Measurements from ENCODE around the gene GALNT12. TPM values are rescaled to one million over a fixed set of nuclear protein-coding genes. Genes with fewer than 3 reads are reported as not detected.

Gene GALNT12
- total RNA-seq, 4 donors from 2014 or later = 12.4 to 22.4 (median 16.2) TPM

DNA sequence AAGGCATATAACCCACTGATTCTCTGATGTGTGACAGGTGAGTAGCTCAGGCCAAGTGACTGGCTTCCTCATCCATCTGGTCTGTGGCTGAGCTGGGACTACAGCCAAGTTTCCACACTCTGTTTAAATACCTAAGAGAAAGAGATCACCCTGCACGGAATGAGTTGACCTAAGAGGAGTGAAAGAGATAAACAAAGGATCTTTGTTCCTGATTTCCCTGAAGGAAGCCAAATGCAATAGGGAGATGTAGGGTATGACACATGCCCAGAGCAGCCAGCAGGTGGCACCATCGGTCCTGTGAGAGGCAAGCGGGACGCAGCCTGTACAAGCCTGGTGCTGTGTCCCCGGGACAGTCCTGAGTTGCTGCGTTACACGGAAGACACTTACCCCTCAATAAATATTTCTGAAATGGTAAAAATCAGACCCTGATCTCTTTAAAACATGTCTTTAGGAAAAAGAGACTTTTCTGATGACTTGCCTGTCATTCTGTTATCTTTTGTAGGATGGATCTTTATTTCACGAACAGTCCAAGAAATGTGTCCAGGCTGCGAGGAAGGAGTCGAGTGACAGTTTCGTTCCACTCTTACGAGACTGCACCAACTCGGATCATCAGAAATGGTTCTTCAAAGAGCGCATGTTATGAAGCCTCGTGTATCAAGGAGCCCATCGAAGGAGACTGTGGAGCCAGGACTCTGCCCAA is 41.1 kb downstream of the GALNT12 start:
- peak; percentile 79 to 81 for TF ChIP-seq POLR2AphosphoS5 (IDR thresholded peaks at IDR 0.05)
- TF ChIP-seq POLR2A (IDR thresholded peaks at IDR 0.05; ENCODE audit: low read depth) = no peak
- peak; percentile 87 to 99 (median 91) for TF ChIP-seq CTCF (IDR thresholded peaks at IDR 0.05)
- no peak for TF ChIP-seq EP300 (IDR thresholded peaks at IDR 0.05)
- H3K9me3 ChIP-seq = no peaks in the 10 kb centered on the region
- H3K36me3 ChIP-seq = peaks cover 0 to 9% (median 4%) of the 10 kb centered on the region in 4 donors
- 21% methylated on average over 16 of the region's 16 CpGs for WGBS
- intact Hi-C loops (cut with DNase I) = no loop called here
- H3K27ac ChIP-seq (replicated peaks in 1 of 4) = peak overlapping the region; percentile 73 to 86 (median 78)
- H3K4me3 ChIP-seq = peak overlapping the region; percentile 35 to 47 (median 43)
- no peak for DNase-seq (ENCODE audit: extremely low spot score)
- H3K27me3 ChIP-seq = no peaks in the 10 kb centered on the region
- peaks cover 5 to 48% (median 43%) of the 10 kb centered on the region in 4 donors for H3K4me1 ChIP-seq

DNA sequence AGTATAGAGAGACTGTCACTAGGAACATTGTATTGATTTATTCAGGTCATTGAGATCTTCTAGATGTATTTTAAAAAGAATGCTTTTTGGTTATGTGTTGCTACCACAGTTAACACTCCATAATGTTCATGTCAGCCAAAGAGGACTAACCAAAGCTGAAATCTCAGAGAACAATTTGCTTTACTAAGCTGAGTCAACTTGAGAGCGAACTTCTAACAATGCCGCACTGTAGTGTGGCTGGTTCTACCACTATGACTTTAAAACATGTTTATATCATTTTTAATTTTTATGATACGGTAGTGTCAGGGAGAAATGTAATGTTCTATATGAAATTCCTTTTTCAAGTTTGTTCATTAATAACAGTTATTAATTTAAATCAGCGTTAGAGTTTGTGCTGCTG is 42.1 kb downstream of the GALNT12 start:
- H3K9me3 ChIP-seq = no peaks in the 10 kb centered on the region
- no peak for DNase-seq (ENCODE audit: extremely low spot score)
- peak overlapping the region; percentile 73 to 86 (median 78) for H3K27ac ChIP-seq (replicated peaks in 1 of 4)
- no peak for TF ChIP-seq POLR2A (IDR thresholded peaks at IDR 0.05; ENCODE audit: low read depth)
- TF ChIP-seq CTCF (IDR thresholded peaks at IDR 0.05) = no peak
- no peak for TF ChIP-seq POLR2AphosphoS5 (IDR thresholded peaks at IDR 0.05)
- no peak for TF ChIP-seq EP300 (IDR thresholded peaks at IDR 0.05)
- H3K36me3 ChIP-seq = peaks cover 0 to 9% (median 4%) of the 10 kb centered on the region in 4 donors
- no peaks in the 10 kb centered on the region for H3K27me3 ChIP-seq
- 78% methylated on average over 4 of the region's 4 CpGs for WGBS
- H3K4me1 ChIP-seq = peaks cover 5 to 48% (median 43%) of the 10 kb centered on the region in 4 donors
- H3K4me3 ChIP-seq = no peak overlapping the region
- intact Hi-C loops (cut with DNase I) = no loop called here

- intact Hi-C loops (cut with DNase I) = no loop called here
- peaks cover 5 to 48% (median 43%) of the 10 kb centered on the region in 4 donors for H3K4me1 ChIP-seq
- TF ChIP-seq EP300 (IDR thresholded peaks at IDR 0.05) = no peak
- TF ChIP-seq CTCF (IDR thresholded peaks at IDR 0.05) = no peak
- no peak for TF ChIP-seq POLR2A (IDR thresholded peaks at IDR 0.05; ENCODE audit: low read depth)
- TF ChIP-seq POLR2AphosphoS5 (IDR thresholded peaks at IDR 0.05) = no peak
Observed at GRCh38 chr9:98850851-98851729, 43.6 kb downstream of the GALNT12 start.

GRCh38 chr9:98851730-98852459 is 44.4 kb downstream of the GALNT12 start:
- H3K27ac ChIP-seq (replicated peaks in 1 of 4) = peak overlapping the region; percentile 1 to 86 (median 46)
- no peaks in the 10 kb centered on the region for H3K27me3 ChIP-seq
- peaks cover 5 to 49% (median 44%) of the 10 kb centered on the region in 4 donors for H3K4me1 ChIP-seq
- 75% methylated on average over 6 of the region's 6 CpGs for WGBS
- H3K36me3 ChIP-seq = no peaks in the 10 kb centered on the region
- H3K4me3 ChIP-seq = no peak overlapping the region
- no peak for TF ChIP-seq POLR2A (IDR thresholded peaks at IDR 0.05; ENCODE audit: low read depth)
- no peak for TF ChIP-seq POLR2AphosphoS5 (IDR thresholded peaks at IDR 0.05)
- no peak for TF ChIP-seq EP300 (IDR thresholded peaks at IDR 0.05)
- TF ChIP-seq CTCF (IDR thresholded peaks at IDR 0.05) = no peak
- no peaks in the 10 kb centered on the region for H3K9me3 ChIP-seq
- intact Hi-C loops (cut with DNase I) = no loop called here
- DNase-seq (ENCODE audit: extremely low spot score) = no peak

More at GRCh38 chr9:98850851-98851729, 43.6 kb downstream of the GALNT12 start:
- Histone ChIP-seq H3K36me3 (peaks cover 0 to 2% (median under 1%) of the 10 kb centered on the region in 4 donors), H3K27ac (replicated peaks in 1 of 4) (peak overlapping the region; percentile 73 to 86 (median 78)), H3K27me3 (no peaks in the 10 kb centered on the region), H3K4me3 (no peak overlapping the region), H3K9me3 (no peaks in the 10 kb centered on the region)
- no peak for DNase-seq (ENCODE audit: extremely low spot score)
- 85% methylated on average over 11 of the region's 11 CpGs for WGBS
